WTC11 (cell line): ENCODE results near the gene PROSER2.

Experiments
- CTCF ChIP-seq: fragments of 200-600 bp; IDR thresholded peaks from 2 replicates; pipeline ENCODE4 v1.8.0; 2022; ENCODE audit warnings: antibody characterized with exemption
- SP1 ChIP-seq: sonication (generic); formaldehyde crosslinking; conservative IDR thresholded peaks from 2 replicates; pipeline ENCODE4 v1.8.1; 2022; ENCODE audit warnings: missing genetic modification reagents
- USF1 ChIP-seq: sonication (generic); formaldehyde crosslinking; IDR thresholded peaks from 2 replicates; pipeline ENCODE4 v1.8.0; 2022; ENCODE audit warnings: mild to moderate bottlenecking, missing genetic modification reagents
- ZNF425 ChIP-seq: fragments of 250-450 bp; sonication (Bioruptor Pico); conservative IDR thresholded peaks from 2 replicates; pipeline ENCODE4 v1.9.0; 2021; ENCODE audit warnings: mild to moderate bottlenecking
- ZNF671 ChIP-seq: fragments of 250-450 bp; sonication (Bioruptor Pico); IDR thresholded peaks from 2 replicates; pipeline ENCODE4 v1.8.0; 2021; ENCODE audit warnings: mild to moderate bottlenecking

GRCh38 chr10:11813177-11813576 lies 10.0 kb upstream of the PROSER2 start:
- TF ChIP-seq CTCF (no peak), ZNF671 (CRISPR knock-in tag) (no peak), USF1 (CRISPR knock-in tag) (no peak), ZNF425 (CRISPR knock-in tag) (no peak), SP1 (CRISPR knock-in tag) (no peak)
